ENCODE results near the gene NPAS3. TPM values are rescaled to one million over a fixed set of nuclear protein-coding genes. Genes with fewer than 3 reads are reported as not detected.

The NPAS3 gene
- total RNA-seq, 2 donors from 2014 or later: 0.33 to 0.78 TPM

DNA sequence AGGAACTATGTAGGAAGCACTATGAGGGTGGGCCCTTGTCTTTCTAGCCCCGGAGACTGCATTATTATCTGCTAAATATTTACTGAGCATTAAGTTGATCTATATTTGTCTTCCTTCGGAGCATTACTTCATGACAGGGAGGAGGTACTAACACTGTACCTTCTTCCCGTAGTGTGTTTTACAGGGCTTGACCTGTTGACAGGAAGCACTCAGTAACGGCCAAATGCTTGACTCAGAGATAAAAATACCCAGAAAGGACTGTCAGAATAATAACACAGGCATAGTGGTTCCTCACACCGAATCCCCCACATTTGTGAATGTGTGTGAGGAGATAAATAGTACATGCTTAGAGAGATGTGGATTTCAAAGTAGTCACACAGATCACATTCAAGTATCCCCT, 545.6 kb downstream of the NPAS3 start:
- H3K27ac ChIP-seq: no peak overlapping the region
- intact Hi-C loops (cut with DNase I): no loop called here
- H3K4me3 ChIP-seq: no peak overlapping the region
- 35 to 45% methylated on average over 5 of the region's 5 CpGs for whole genome bisulfite sequencing, 2 donors
- no peaks in the 10 kb centered on the region for H3K36me3 ChIP-seq (replicated peaks in 1 of 2; ENCODE audit: insufficient read depth in 1 of 2, low read depth in 2 of 2)
- ATAC-seq (no peak), DNase-seq (no peak)
- H3K9me3 ChIP-seq: no peaks in the 10 kb centered on the region
- H3K4me1 ChIP-seq: no peaks in the 10 kb centered on the region
- peaks cover 0 to 3% of the 10 kb centered on the region in 2 donors for H3K27me3 ChIP-seq
- TF ChIP-seq, protein P1, sequence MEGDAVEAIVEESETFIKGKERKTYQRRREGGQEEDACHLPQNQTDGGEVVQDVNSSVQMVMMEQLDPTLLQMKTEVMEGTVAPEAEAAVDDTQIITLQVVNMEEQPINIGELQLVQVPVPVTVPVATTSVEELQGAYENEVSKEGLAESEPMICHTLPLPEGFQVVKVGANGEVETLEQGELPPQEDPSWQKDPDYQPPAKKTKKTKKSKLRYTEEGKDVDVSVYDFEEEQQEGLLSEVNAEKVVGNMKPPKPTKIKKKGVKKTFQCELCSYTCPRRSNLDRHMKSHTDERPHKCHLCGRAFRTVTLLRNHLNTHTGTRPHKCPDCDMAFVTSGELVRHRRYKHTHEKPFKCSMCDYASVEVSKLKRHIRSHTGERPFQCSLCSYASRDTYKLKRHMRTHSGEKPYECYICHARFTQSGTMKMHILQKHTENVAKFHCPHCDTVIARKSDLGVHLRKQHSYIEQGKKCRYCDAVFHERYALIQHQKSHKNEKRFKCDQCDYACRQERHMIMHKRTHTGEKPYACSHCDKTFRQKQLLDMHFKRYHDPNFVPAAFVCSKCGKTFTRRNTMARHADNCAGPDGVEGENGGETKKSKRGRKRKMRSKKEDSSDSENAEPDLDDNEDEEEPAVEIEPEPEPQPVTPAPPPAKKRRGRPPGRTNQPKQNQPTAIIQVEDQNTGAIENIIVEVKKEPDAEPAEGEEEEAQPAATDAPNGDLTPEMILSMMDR (IDR thresholded peaks at IDR 0.05): no peak
- no peak for TF ChIP-seq POLR2A (IDR thresholded peaks at IDR 0.05)

DNA sequence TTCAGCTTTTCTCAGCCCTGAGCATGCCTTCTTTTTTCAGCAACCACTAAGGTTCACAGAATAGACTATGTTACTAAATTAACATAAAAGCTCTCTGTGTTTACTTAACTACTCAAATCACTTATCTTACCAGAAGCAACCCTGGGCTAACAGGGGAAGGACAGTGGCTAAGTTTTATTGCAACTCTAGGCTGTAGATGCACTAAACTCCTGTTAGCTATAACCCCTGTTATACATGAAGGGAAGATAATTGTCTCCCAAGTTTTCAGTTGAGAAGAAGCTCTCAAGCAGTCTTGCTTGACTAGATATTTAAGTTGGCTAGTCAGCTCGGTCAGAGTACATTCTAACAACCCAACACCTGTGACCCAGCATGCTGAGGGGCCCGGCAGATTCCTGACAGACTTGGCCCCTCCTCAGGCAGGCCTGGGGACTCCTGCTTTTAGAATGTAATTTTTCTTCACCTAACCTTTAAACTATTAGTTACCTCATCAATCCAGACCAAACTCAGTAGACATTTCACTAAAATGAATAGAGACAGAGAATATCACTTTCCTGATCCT, 547.7 kb downstream of the NPAS3 start:
- no peaks in the 10 kb centered on the region for H3K27me3 ChIP-seq
- no peak overlapping the region for H3K4me3 ChIP-seq
- no peak for ATAC-seq
- no peaks in the 10 kb centered on the region for H3K36me3 ChIP-seq (replicated peaks in 1 of 2; ENCODE audit: insufficient read depth in 1 of 2, low read depth in 2 of 2)
- 77 to 81% methylated on average over 2 of the region's 2 CpGs for WGBS, 2 donors
- TF ChIP-seq, protein P1 (IDR thresholded peaks at IDR 0.05): no peak
- no peak for TF ChIP-seq POLR2A (IDR thresholded peaks at IDR 0.05)
- no peak overlapping the region for H3K27ac ChIP-seq
- intact Hi-C loops (cut with DNase I): no loop called here
- DNase-seq: no peak
- no peaks in the 10 kb centered on the region for H3K9me3 ChIP-seq
- no peaks in the 10 kb centered on the region for H3K4me1 ChIP-seq

DNA sequence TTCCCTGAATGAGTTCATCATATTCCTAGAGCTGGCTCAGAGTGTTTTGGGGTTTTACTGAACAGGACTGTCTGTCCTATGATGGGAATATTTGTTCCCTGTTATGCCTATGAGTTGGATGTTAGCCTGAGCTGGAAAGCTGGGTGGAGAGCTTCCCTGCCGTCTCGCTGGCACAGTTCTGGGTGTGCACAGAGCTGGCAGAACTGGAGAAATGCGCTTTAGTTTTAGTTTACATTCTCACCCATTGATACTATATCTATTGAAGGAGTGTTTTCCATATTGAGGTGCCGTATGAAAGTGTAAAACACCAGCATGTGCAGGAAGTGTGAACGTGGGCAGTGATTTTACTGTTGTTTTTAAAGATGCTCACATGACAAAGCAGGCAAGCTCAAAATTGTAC, 549.9 kb downstream of the NPAS3 start:
- Histone ChIP-seq H3K27ac (no peak overlapping the region), H3K27me3 (no peaks in the 10 kb centered on the region), H3K4me3 (no peak overlapping the region), H3K4me1 (no peaks in the 10 kb centered on the region), H3K9me3 (no peaks in the 10 kb centered on the region), H3K36me3 (replicated peaks in 1 of 2; ENCODE audit: insufficient read depth in 1 of 2, low read depth in 2 of 2) (no peaks in the 10 kb centered on the region)
- TF ChIP-seq, protein P1 (IDR thresholded peaks at IDR 0.05): no peak
- TF ChIP-seq POLR2A (IDR thresholded peaks at IDR 0.05): no peak
- intact Hi-C loops (cut with DNase I): no loop called here
- ATAC-seq (no peak), DNase-seq (no peak)
- 70 to 81% methylated on average over 5 of the region's 5 CpGs for WGBS, 2 donors

DNA sequence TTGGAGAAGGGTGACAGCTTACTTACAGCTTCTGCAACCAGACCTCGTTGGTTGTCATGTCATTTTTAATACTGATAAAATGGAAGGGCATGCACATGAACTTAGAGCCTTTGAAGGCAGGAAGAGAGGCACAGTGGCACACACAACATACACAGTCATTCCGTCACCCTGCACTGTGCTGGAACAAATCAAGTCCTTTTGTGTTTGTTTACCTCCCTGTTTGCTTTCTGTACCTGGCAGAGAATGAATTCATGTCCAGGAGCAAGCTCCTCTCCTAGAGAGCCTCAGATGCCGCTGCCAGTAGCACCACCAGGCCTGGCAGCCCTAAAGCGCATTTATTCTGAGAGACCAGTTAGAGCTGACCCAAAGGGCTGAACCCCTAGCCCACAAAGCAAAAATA, 551.9 kb downstream of the NPAS3 start:
- DNase-seq: no peak
- Histone ChIP-seq H3K9me3 (peaks cover 0 to 4% (median 0%) of the 10 kb centered on the region in 3 donors), H3K27ac (no peak overlapping the region), H3K4me1 (no peaks in the 10 kb centered on the region), H3K27me3 (no peaks in the 10 kb centered on the region), H3K4me3 (no peak overlapping the region), H3K36me3 (replicated peaks in 1 of 2; ENCODE audit: insufficient read depth in 1 of 2, low read depth in 2 of 2) (no peaks in the 10 kb centered on the region)
- intact Hi-C loops (cut with DNase I): no loop called here
- 64 to 70% methylated on average over 4 of the region's 4 CpGs for WGBS, 2 donors
- no peak for TF ChIP-seq POLR2A (IDR thresholded peaks at IDR 0.05)
- TF ChIP-seq, protein P1 (IDR thresholded peaks at IDR 0.05): no peak
- no peak for ATAC-seq

DNA sequence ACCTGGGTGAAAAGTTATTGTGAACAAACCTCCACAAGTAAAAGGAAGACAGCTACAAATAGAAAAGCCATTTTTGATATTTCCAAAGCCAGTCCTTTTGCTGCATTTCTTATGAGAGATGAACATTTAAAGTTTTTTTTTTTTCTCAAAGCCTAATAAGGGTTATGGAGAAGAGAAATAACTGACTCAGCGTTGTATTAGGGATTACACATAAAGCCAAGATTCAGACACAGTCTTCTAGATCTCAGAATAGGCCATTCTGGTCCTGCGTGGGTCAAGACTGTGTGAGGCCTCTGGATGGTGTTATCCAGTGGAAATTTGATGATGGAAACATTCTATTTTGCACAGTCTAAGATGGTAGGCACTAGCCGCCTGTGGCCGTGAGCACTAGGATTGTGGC, 552.4 kb downstream of the NPAS3 start:
- no peak for TF ChIP-seq POLR2A (IDR thresholded peaks at IDR 0.05)
- TF ChIP-seq, protein P1 (IDR thresholded peaks at IDR 0.05): no peak
- 91 to 92% methylated on average over 4 of the region's 4 CpGs for WGBS, 2 donors
- ATAC-seq (no peak), DNase-seq (no peak)
- Histone ChIP-seq H3K27ac (no peak overlapping the region), H3K36me3 (replicated peaks in 1 of 2; ENCODE audit: insufficient read depth in 1 of 2, low read depth in 2 of 2) (no peaks in the 10 kb centered on the region), H3K9me3 (peaks cover 0 to 4% (median 0%) of the 10 kb centered on the region in 3 donors), H3K4me1 (no peaks in the 10 kb centered on the region), H3K27me3 (no peaks in the 10 kb centered on the region), H3K4me3 (no peak overlapping the region)
- intact Hi-C loops (cut with DNase I): no loop called here
